ENCODE results near the gene FOXO3. TPM values are rescaled to one million over a fixed set of nuclear protein-coding genes. Genes with fewer than 3 reads are reported as not detected.

Gene FOXO3
- total and polyA plus RNA-seq, 2 of the 13 experiments (the other 11 are each of a cell fraction or from before 2014, with no cell fraction given): 16.0 to 22.5 TPM

- TF ChIP-seq, protein P1, sequence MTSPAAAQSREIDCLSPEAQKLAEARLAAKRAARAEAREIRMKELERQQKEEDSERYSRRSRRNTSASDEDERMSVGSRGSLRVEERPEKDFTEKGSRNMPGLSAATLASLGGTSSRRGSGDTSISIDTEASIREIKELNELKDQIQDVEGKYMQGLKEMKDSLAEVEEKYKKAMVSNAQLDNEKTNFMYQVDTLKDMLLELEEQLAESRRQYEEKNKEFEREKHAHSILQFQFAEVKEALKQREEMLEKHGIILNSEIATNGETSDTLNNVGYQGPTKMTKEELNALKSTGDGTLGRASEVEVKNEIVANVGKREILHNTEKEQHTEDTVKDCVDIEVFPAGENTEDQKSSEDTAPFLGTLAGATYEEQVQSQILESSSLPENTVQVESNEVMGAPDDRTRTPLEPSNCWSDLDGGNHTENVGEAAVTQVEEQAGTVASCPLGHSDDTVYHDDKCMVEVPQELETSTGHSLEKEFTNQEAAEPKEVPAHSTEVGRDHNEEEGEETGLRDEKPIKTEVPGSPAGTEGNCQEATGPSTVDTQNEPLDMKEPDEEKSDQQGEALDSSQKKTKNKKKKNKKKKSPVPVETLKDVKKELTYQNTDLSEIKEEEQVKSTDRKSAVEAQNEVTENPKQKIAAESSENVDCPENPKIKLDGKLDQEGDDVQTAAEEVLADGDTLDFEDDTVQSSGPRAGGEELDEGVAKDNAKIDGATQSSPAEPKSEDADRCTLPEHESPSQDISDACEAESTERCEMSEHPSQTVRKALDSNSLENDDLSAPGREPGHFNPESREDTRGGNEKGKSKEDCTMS (CRISPR knock-in tag; conservative IDR thresholded peaks at IDR 0.05): no peak
- no peak for TF ChIP-seq NFKBIZ (CRISPR knock-in tag; IDR thresholded peaks at IDR 0.05)
- TF ChIP-seq ZNF530 (CRISPR knock-in tag; IDR thresholded peaks at IDR 0.05; ENCODE audit: low read depth): no peak
- TF ChIP-seq ZNF557 (CRISPR knock-in tag; IDR thresholded peaks at IDR 0.05): 0 out of 2 replicates have a peak, but pooled peaks have one; percentile 32
- TF ChIP-seq TEAD3 (CRISPR knock-in tag; optimal IDR thresholded peaks at IDR 0.05; ENCODE audit: borderline replicate concordance): peak; percentile 39
- TF ChIP-seq ZNF282 (IDR thresholded peaks at IDR 0.05; ENCODE audit: partially characterized antibody): no peak
- peak; percentile 92; the same call in 1 of the 2 replicates for TF ChIP-seq SP140L (CRISPR knock-in tag; IDR thresholded peaks at IDR 0.05; ENCODE audit: borderline replicate concordance)
- TF ChIP-seq ZNF850 (CRISPR knock-in tag; conservative IDR thresholded peaks at IDR 0.05): no peak
- TF ChIP-seq ZKSCAN1 (IDR thresholded peaks at IDR 0.05; ENCODE audit: low read length): no peak
- TF ChIP-seq NAIF1 (CRISPR knock-in tag; IDR thresholded peaks at IDR 0.05; ENCODE audit: borderline replicate concordance): no peak
- TF ChIP-seq RAD21 (CRISPR knock-in tag; IDR thresholded peaks at IDR 0.05): no peak
- TF ChIP-seq ZNF839 (CRISPR knock-in tag; IDR thresholded peaks at IDR 0.05; ENCODE audit: borderline replicate concordance): no peak
- peak; percentile 91 for TF ChIP-seq SAP130 (CRISPR knock-in tag; IDR thresholded peaks at IDR 0.05; ENCODE audit: low read depth)
- TF ChIP-seq ZNF441 (CRISPR knock-in tag; IDR thresholded peaks at IDR 0.05; ENCODE audit: borderline replicate concordance): peak; percentile 41; the same call in 1 of the 2 replicates
- TF ChIP-seq, protein P2, sequence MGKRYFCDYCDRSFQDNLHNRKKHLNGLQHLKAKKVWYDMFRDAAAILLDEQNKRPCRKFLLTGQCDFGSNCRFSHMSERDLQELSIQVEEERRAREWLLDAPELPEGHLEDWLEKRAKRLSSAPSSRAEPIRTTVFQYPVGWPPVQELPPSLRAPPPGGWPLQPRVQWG (CRISPR knock-in tag; IDR thresholded peaks at IDR 0.05; ENCODE audit: borderline replicate concordance, low read depth): no peak
- TF ChIP-seq ZNF256 (CRISPR knock-in tag; conservative IDR thresholded peaks at IDR 0.05): no peak
- 0 out of 2 replicates have a peak, but pooled peaks have one; percentile 54 for TF ChIP-seq ZNF607 (CRISPR knock-in tag; IDR thresholded peaks at IDR 0.05; ENCODE audit: borderline replicate concordance)
- TF ChIP-seq NR2F6 (IDR thresholded peaks at IDR 0.05): no peak; the same call in 1 of the 2 replicates
- 0 out of 2 replicates have a peak, but pooled peaks have one; percentile 49 for TF ChIP-seq NR2F6 (CRISPR knock-in tag; IDR thresholded peaks at IDR 0.05)
- TF ChIP-seq, protein P3, sequence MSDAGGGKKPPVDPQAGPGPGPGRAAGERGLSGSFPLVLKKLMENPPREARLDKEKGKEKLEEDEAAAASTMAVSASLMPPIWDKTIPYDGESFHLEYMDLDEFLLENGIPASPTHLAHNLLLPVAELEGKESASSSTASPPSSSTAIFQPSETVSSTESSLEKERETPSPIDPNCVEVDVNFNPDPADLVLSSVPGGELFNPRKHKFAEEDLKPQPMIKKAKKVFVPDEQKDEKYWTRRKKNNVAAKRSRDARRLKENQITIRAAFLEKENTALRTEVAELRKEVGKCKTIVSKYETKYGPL (CRISPR knock-in tag; IDR thresholded peaks at IDR 0.05): no peak
- peak; percentile 51; the same call in 1 of the 2 replicates for TF ChIP-seq ELF1 (CRISPR knock-in tag; IDR thresholded peaks at IDR 0.05)
- no peak for TF ChIP-seq ZNF251 (CRISPR knock-in tag; IDR thresholded peaks at IDR 0.05)
- no peak for TF ChIP-seq ZSCAN12 (CRISPR knock-in tag; IDR thresholded peaks at IDR 0.05)
- TF ChIP-seq GATAD2A (CRISPR knock-in tag; IDR thresholded peaks at IDR 0.05): peak; percentile 52
- TF ChIP-seq PRDM15 (CRISPR knock-in tag; IDR thresholded peaks at IDR 0.05): no peak
- TF ChIP-seq ZNF746 (CRISPR knock-in tag; IDR thresholded peaks at IDR 0.05): peak; percentile 84
- peak; percentile 75; the same call in 1 of the 2 replicates for TF ChIP-seq ZFX (CRISPR knock-in tag; IDR thresholded peaks at IDR 0.05; ENCODE audit: low read depth)
These were observed 1.8 kb downstream of the FOXO3 start (continued) for GRCh38 chr6:108562503-108562993.
